ENCODE results near the gene EDRF1. TPM values are rescaled to one million over a fixed set of nuclear protein-coding genes. Genes with fewer than 3 reads are reported as not detected.

The EDRF1 gene
- total and polyA plus RNA-seq, 2 donors (not counting 1 experiment from before 2014, with no cell fraction given), result 26.1 to 63.0 TPM

DNA sequence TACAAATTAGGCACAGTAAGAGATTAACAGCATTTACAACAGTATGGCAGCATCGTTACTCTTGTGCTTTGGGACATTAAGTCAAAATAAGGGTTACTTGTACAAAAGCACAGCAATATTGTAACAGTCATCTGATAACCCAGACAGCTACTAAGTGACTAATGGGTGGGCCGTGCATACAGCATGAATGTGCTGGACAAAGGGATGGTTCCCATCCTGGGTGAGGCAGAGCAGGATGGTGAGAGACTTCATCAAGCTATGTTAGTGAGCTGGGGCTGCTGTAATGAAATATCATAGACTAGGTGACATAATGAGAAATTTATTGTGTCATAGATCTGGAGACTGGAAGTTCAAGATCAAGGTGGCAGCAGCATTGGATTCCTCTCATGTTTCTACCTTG, 25.4 kb downstream of the EDRF1 start:
- H4K20me1 ChIP-seq (ENCODE audit: control insufficient read depth, insufficient read depth, low read length, poor library complexity, severe bottlenecking), result no peaks in the 10 kb centered on the region
- no peak overlapping the region for H3K27ac ChIP-seq (ENCODE audit: low read length in 2 of 2)
- Mint-ChIP-seq H3K27me3 (no peaks in the 10 kb centered on the region), H3K27ac (no peak overlapping the region), H3K9me3 (ENCODE audit: insufficient read depth) (no peaks in the 10 kb centered on the region), H3K4me3 (no peak overlapping the region), H3K4me1 (no peaks in the 10 kb centered on the region)
- H3K79me2 ChIP-seq (ENCODE audit: control insufficient read depth, insufficient read depth, low read length), result no peaks in the 10 kb centered on the region
- CTCF ChIA-PET, result no interaction called here
- WGBS (ENCODE audit: insufficient coverage), result 85% methylated on average over 1 of the region's 2 CpGs
- no peak overlapping the region for H3K9ac ChIP-seq (ENCODE audit: low read length)
- no peak overlapping the region for H2AFZ ChIP-seq (ENCODE audit: insufficient read depth, low read depth, low read length, poor library complexity, severe bottlenecking)
- H3K27me3 ChIP-seq (replicated peaks in 1 of 4; ENCODE audit: control extremely low read depth in 1 of 4, control insufficient read depth in 3 of 4, insufficient read depth in 4 of 4, low read length in 3 of 4), result no peaks in the 10 kb centered on the region
- H3K4me3 ChIP-seq (ENCODE audit: control extremely low read depth in 1 of 5, extremely low read depth in 1 of 5, insufficient read depth in 1 of 5, low read depth in 2 of 5, low read length in 4 of 5), result no peak overlapping the region
- TF ChIP-seq, protein P1, sequence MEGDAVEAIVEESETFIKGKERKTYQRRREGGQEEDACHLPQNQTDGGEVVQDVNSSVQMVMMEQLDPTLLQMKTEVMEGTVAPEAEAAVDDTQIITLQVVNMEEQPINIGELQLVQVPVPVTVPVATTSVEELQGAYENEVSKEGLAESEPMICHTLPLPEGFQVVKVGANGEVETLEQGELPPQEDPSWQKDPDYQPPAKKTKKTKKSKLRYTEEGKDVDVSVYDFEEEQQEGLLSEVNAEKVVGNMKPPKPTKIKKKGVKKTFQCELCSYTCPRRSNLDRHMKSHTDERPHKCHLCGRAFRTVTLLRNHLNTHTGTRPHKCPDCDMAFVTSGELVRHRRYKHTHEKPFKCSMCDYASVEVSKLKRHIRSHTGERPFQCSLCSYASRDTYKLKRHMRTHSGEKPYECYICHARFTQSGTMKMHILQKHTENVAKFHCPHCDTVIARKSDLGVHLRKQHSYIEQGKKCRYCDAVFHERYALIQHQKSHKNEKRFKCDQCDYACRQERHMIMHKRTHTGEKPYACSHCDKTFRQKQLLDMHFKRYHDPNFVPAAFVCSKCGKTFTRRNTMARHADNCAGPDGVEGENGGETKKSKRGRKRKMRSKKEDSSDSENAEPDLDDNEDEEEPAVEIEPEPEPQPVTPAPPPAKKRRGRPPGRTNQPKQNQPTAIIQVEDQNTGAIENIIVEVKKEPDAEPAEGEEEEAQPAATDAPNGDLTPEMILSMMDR (IDR thresholded peaks at IDR 0.05), result no peak
- no peak for TF ChIP-seq EZH2 (IDR thresholded peaks at IDR 0.05; ENCODE audit: borderline replicate concordance, insufficient read depth, low read depth, low read length, poor library complexity, severe bottlenecking)
- H3K4me1 ChIP-seq (ENCODE audit: control insufficient read depth in 2 of 2, insufficient read depth in 2 of 2, low read length in 2 of 2), result no peaks in the 10 kb centered on the region
- DNase-seq (no peak), ATAC-seq (ENCODE audit: low read depth) (no peak)
- H3K4me2 ChIP-seq (replicated peaks; ENCODE audit: low read depth, low read length, poor library complexity, severe bottlenecking), result no peak overlapping the region
- POLR2A ChIA-PET, result no interaction called here
- no peaks in the 10 kb centered on the region for H3K9me3 ChIP-seq (ENCODE audit: control extremely low read depth in 1 of 3, control insufficient read depth in 2 of 3, insufficient read depth in 1 of 3, low read length in 2 of 3)
- intact Hi-C loops (cut with micrococcal nuclease), result no loop called here
- H3K36me3 ChIP-seq (replicated peaks in 1 of 2; ENCODE audit: control extremely low read depth in 1 of 2, control insufficient read depth in 1 of 2, extremely low read depth in 1 of 2, insufficient read depth in 2 of 2, low read length in 1 of 2), result peaks cover 0 to 83% of the 10 kb centered on the region in 2 experiments

DNA sequence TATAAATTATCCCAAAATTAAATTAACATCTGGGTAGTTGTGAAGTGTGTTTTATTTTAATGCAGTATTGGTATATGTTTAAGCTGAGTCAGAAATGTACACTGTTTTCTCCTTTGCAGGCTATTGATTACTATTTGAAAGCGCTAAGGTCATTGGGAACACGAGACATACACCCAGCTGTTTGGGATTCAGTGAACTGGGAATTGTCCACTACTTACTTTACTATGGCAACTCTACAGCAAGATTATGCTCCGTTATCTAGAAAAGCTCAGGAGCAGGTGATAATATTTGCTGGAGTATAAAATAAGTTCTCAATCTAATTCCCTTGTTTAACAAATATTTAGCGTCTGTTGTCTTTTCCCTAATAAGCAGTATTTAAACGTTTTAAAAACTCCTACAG, 27.9 kb downstream of the EDRF1 start:
- H3K27ac Mint-ChIP-seq, result no peak overlapping the region
- Histone ChIP-seq H3K27me3 (replicated peaks in 1 of 4; ENCODE audit: control extremely low read depth in 1 of 4, control insufficient read depth in 3 of 4, insufficient read depth in 4 of 4, low read length in 3 of 4) (no peaks in the 10 kb centered on the region), H3K36me3 (replicated peaks in 1 of 2; ENCODE audit: control extremely low read depth in 1 of 2, control insufficient read depth in 1 of 2, extremely low read depth in 1 of 2, insufficient read depth in 2 of 2, low read length in 1 of 2) (peaks cover 0 to 82% of the 10 kb centered on the region in 2 experiments), H3K4me3 (ENCODE audit: control extremely low read depth in 1 of 5, extremely low read depth in 1 of 5, insufficient read depth in 1 of 5, low read depth in 2 of 5, low read length in 4 of 5) (no peak overlapping the region), H2AFZ (ENCODE audit: insufficient read depth, low read depth, low read length, poor library complexity, severe bottlenecking) (no peak overlapping the region), H3K4me2 (replicated peaks; ENCODE audit: low read depth, low read length, poor library complexity, severe bottlenecking) (no peak overlapping the region), H3K27ac (ENCODE audit: low read length in 2 of 2) (no peak overlapping the region), H4K20me1 (ENCODE audit: control insufficient read depth, insufficient read depth, low read length, poor library complexity, severe bottlenecking) (no peaks in the 10 kb centered on the region), H3K9me3 (ENCODE audit: control extremely low read depth in 1 of 3, control insufficient read depth in 2 of 3, insufficient read depth in 1 of 3, low read length in 2 of 3) (no peaks in the 10 kb centered on the region), H3K9ac (ENCODE audit: low read length) (no peak overlapping the region), H3K4me1 (ENCODE audit: control insufficient read depth in 2 of 2, insufficient read depth in 2 of 2, low read length in 2 of 2) (no peaks in the 10 kb centered on the region), H3K79me2 (ENCODE audit: control insufficient read depth, insufficient read depth, low read length) (no peaks in the 10 kb centered on the region)
- no peak for ATAC-seq (ENCODE audit: low read depth)
- intact Hi-C loops (cut with micrococcal nuclease), result no loop called here
- no peaks in the 10 kb centered on the region for H3K9me3 Mint-ChIP-seq (ENCODE audit: insufficient read depth)
- H3K4me1 Mint-ChIP-seq, result no peaks in the 10 kb centered on the region
- ChIA-PET POLR2A (no interaction called here), CTCF (no interaction called here)
- WGBS (ENCODE audit: insufficient coverage), result 100% methylated on average over 2 of the region's 5 CpGs
- TF ChIP-seq, protein P1 (IDR thresholded peaks at IDR 0.05), result no peak
- H3K4me3 Mint-ChIP-seq, result no peak overlapping the region
- no peak for DNase-seq
- H3K27me3 Mint-ChIP-seq, result no peaks in the 10 kb centered on the region

Measured in B cell (primary cell).